SJCRH30 (cell line): ENCODE results near the gene EFNB3. TPM values are rescaled to one million over a fixed set of nuclear protein-coding genes. Genes with fewer than 3 reads are reported as not detected.

ENCODE experiments used
- DNase-seq, 2 experiments: peaks; one replicate each; pipeline ENCODE4 v3.0.0-alpha.2; 2015 to 2020
- H3K27ac ChIP-seq: fragments of 250-450 bp; sonication (Bioruptor Pico); 2 replicates; pipeline ENCODE4 v1.5.1; 2020; ENCODE audit warnings: mild to moderate bottlenecking, moderate library complexity
- H3K27me3 ChIP-seq: fragments of 250-450 bp; sonication (Bioruptor Pico); 2 replicates; pipeline ENCODE4 v1.5.1; 2020; ENCODE audit warnings: mild to moderate bottlenecking, moderate library complexity
- H3K36me3 ChIP-seq: fragments of 250-450 bp; sonication (Bioruptor Pico); 2 replicates; pipeline ENCODE4 v1.5.1; 2020; ENCODE audit warnings: mild to moderate bottlenecking, moderate library complexity
- H3K4me1 ChIP-seq: fragments of 250-450 bp; sonication (Bioruptor Pico); 2 replicates; pipeline ENCODE4 v1.5.1; 2020; ENCODE audit warnings: mild to moderate bottlenecking, moderate library complexity
- H3K4me3 ChIP-seq: fragments of 250-450 bp; sonication (Bioruptor Pico); 2 replicates; pipeline ENCODE4 v1.5.1; 2020; ENCODE audit warnings: mild to moderate bottlenecking, moderate library complexity
- H3K9me3 ChIP-seq: fragments of 250-450 bp; sonication (Bioruptor Pico); replicated peaks from 2 replicates; pipeline ENCODE4 v1.5.1; 2020; ENCODE audit warnings: mild to moderate bottlenecking, moderate library complexity
- total RNA-seq: library from RNA; depleted of rRNA; stranded (reverse); fragments of >200 nt; shearing (Covaris generic); gene quantifications from 2 replicates; pipeline ENCODE4 v1.2.3, GENCODE V29; 2014

Gene EFNB3
- total RNA-seq, 1 experiment from 2014 or later, result 4.1 TPM

GRCh38 chr17:7687072-7687907 is 17.7 kb upstream of the EFNB3 start, which contains the start of gene TP53:
Gene TP53 (minus strand): TSS chr17:7687490. CDS start chr17:7676594, 10,896 bp downstream.
- peaks cover 5% of the 10 kb centered on the region for H3K36me3 ChIP-seq
- H3K4me3 ChIP-seq, result peak within 1 kb of the TSS; percentile 94
- no peaks in the 10 kb centered on the region for H3K9me3 ChIP-seq
- H3K4me1 ChIP-seq, result peaks cover 8% of the 10 kb centered on the region; the same call in 1 of the 2 replicates
- no peaks in the 10 kb centered on the region for H3K27me3 ChIP-seq
- DNase-seq, result peak; percentile 88 to 91
- H3K27ac ChIP-seq, result peak within 1 kb of the TSS; percentile 100

GRCh38 chr17:7687908-7688807 is 16.8 kb upstream of the EFNB3 start, which contains the start of gene WRAP53:
Gene WRAP53 (plus strand): TSS chr17:7688477. CDS start chr17:7688649, 172 bp downstream.
- peak within 1 kb of the TSS; percentile 100 for H3K27ac ChIP-seq
- DNase-seq, result peak; percentile 94 to 96

GRCh38 chr17:7688808-7689316 is 16.1 kb upstream of the EFNB3 start:
- Histone ChIP-seq H3K9me3 (no peaks in the 10 kb centered on the region), H3K36me3 (peaks cover 5% of the 10 kb centered on the region), H3K4me1 (peaks cover 8% of the 10 kb centered on the region; the same call in 1 of the 2 replicates), H3K4me3 (peak overlapping the region; percentile 94), H3K27me3 (no peaks in the 10 kb centered on the region), H3K27ac (peak overlapping the region; percentile 22; the same call in 1 of the 2 replicates)
- no peak for DNase-seq

More at GRCh38 chr17:7687908-7688807, 16.8 kb upstream of the EFNB3 start, which contains the start of gene WRAP53:
- H3K27me3 ChIP-seq, result no peaks in the 10 kb centered on the region
- peaks cover 8% of the 10 kb centered on the region; the same call in 1 of the 2 replicates for H3K4me1 ChIP-seq
- peaks cover 5% of the 10 kb centered on the region for H3K36me3 ChIP-seq
- no peaks in the 10 kb centered on the region for H3K9me3 ChIP-seq
- peak within 1 kb of the TSS; percentile 94 for H3K4me3 ChIP-seq

DNA sequence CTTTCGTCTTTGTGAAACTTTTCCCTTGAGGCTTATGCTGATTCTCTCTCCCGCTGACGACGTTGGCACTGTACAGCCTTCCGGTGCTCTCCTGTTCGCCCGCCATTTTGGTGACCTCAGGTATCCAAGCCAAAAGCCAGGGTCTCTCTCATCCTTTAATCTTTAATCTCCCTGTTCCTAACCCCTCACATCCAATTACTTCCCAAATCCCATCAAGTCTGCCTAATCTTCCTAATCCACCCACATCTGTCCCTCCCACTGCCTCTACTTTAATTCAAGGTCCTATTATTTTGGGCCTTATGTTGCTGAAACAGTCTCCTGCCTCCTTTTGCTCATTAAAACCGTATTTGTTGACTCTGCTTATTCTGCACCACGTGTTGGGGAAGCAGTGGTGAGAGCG is 9.4 kb upstream of the EFNB3 start:
- Histone ChIP-seq H3K27ac (no peak overlapping the region), H3K36me3 (no peaks in the 10 kb centered on the region), H3K27me3 (no peaks in the 10 kb centered on the region), H3K4me3 (no peak overlapping the region), H3K4me1 (no peaks in the 10 kb centered on the region), H3K9me3 (no peaks in the 10 kb centered on the region)
- no peak for DNase-seq

DNA sequence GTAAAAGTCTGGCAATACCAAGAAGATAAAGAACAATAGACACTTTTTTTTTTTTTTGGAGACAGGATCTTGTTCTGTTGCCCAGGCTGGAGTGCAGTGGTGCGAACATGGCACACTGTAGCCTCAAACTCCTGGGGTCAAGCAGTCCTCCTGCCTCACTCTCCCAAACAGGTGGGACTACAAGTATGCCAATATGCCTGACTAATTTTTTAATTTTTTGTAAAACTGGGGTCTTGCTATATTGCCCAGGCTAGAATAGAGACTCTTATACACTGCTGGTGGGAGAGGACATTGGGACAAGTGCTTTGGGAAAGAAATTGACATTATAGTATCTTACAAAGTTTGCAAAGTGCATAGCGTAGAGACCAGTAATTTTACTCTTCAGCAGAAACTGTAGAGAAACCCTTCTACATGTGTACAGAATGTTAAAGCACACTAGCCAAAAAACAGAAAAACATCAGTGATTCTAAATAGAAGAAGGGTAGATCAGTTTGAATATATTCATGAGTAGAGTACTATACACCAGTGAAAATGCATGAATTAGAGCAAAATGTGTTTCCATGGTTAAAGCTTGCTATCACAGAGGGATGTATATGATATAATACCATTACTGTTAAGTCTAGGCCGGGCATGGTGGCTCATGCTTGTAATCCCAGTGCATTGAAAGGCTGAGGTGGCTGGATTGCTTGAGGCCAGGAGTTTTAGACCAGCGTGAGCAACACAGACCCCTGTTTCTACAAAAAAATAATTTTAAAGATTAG is 7.0 kb upstream of the EFNB3 start:
- H3K27me3 ChIP-seq, result no peaks in the 10 kb centered on the region
- H3K27ac ChIP-seq, result no peak overlapping the region
- H3K36me3 ChIP-seq, result no peaks in the 10 kb centered on the region
- DNase-seq, result no peak
- H3K4me1 ChIP-seq, result no peaks in the 10 kb centered on the region
- H3K4me3 ChIP-seq, result no peak overlapping the region
- no peaks in the 10 kb centered on the region for H3K9me3 ChIP-seq

DNA sequence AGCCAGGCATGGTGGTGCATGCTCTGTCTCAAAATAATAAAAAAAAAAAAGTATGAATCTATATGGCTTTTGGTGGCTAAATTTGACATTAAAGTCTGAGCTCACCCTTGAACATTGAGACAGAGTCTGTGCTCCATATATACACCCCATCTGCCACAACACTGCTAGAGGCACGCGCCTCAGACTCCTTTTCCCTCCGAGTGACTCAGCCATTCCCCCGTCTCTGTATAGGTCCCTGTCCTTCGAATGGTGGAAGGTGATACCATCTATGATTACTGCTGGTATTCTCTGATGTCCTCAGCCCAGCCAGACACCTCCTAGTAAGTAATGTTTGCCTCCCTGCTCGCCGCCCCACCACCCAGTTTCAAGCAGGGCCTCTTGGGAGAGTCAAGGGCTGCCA is 4.5 kb upstream of the EFNB3 start:
- H3K9me3 ChIP-seq, result no peaks in the 10 kb centered on the region
- no peaks in the 10 kb centered on the region for H3K36me3 ChIP-seq
- no peaks in the 10 kb centered on the region for H3K4me1 ChIP-seq
- H3K4me3 ChIP-seq, result no peak overlapping the region
- no peaks in the 10 kb centered on the region for H3K27me3 ChIP-seq
- H3K27ac ChIP-seq, result no peak overlapping the region
- no peak for DNase-seq

DNA sequence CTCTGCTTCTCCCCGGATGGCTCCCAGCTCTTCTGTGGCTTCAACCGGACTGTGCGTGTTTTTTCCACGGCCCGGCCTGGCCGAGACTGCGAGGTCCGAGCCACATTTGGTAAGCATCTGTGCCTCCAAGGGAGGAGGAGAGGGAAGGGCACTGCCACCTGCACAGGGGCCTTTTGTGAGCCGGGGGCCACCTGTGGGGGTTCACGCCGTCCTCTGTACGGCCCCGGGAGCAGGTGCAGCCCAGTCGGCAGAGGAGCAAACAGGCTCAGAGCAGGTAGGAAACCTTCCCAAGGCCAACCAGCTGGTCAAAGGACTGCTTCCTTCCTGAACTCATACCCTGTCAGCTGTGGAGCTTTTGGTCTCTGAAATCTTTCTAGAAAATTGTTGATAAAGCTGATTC is 3.3 kb upstream of the EFNB3 start:
- H3K36me3 ChIP-seq, result no peaks in the 10 kb centered on the region
- no peak overlapping the region for H3K27ac ChIP-seq
- H3K4me1 ChIP-seq, result no peaks in the 10 kb centered on the region
- H3K27me3 ChIP-seq, result no peaks in the 10 kb centered on the region
- no peak overlapping the region for H3K4me3 ChIP-seq
- no peaks in the 10 kb centered on the region for H3K9me3 ChIP-seq
- no peak for DNase-seq

DNA sequence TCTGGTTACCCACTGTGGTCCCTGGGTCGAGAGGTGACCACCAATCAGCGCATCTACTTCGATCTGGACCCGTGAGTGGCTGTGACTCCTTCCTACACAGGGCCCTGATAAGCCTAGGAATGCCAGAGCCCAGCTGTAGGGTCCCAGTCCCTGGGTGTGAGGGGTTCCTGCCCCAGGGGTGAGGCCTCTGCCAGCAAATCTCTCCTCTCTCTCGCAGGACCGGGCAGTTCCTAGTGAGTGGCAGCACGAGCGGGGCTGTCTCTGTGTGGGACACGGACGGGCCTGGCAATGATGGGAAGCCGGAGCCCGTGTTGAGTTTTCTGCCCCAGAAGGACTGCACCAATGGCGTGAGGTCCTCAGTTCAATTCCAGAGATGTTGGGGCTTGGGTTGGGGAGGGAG is 2.2 kb upstream of the EFNB3 start:
- no peak for DNase-seq
- Histone ChIP-seq H3K4me1 (no peaks in the 10 kb centered on the region), H3K36me3 (no peaks in the 10 kb centered on the region), H3K27me3 (no peaks in the 10 kb centered on the region), H3K4me3 (no peak overlapping the region), H3K9me3 (no peaks in the 10 kb centered on the region), H3K27ac (no peak overlapping the region)

DNA sequence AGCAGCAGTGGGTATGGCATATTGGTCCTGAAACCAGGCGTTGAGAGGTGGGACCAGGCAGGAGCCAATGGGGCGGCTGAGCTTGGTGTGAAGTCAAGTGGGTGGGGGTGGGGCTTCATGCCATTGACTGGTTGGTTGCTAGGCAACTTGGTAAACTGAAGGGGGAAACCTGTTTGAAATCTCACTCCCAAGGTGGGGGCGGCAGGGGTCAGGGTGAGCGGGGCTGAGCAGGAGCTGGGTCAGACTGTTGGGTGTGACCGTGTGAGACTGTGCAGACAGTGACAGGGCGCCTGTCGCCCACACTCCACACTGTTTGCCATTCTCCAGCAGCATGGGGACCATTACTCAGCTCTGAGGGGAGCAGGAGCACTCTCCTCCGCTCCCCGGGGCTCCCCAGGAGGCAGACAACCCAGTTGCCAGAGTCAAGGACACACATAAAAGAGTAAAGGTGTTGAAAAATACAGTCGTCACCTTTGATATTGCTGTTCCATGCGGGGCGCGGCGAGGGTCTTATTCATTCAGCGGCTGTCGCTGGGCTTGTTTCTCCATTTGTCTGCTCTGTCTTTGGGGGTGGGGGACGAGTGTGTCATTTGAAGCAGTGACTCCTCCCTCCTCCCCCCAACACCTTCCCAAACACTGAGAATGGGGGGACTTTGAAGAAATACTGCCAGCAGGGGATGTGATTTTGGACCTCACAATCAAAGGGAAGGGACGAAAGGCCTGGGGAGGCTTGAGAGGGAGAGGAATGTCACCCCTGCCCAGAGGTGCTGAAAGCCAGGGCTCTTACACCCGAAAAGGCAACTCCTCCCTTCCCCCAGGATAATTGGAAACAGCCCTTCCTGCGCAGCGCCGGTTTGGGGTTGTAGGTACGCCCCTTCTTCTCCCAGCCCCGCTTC is 1.2 kb upstream of the EFNB3 start:
- no peaks in the 10 kb centered on the region for H3K27me3 ChIP-seq
- no peaks in the 10 kb centered on the region for H3K9me3 ChIP-seq
- no peak overlapping the region for H3K4me3 ChIP-seq
- H3K4me1 ChIP-seq, result no peaks in the 10 kb centered on the region
- no peak overlapping the region for H3K27ac ChIP-seq
- no peaks in the 10 kb centered on the region for H3K36me3 ChIP-seq
- DNase-seq, result peak in 1 of 2 experiments; percentile 29

DNA sequence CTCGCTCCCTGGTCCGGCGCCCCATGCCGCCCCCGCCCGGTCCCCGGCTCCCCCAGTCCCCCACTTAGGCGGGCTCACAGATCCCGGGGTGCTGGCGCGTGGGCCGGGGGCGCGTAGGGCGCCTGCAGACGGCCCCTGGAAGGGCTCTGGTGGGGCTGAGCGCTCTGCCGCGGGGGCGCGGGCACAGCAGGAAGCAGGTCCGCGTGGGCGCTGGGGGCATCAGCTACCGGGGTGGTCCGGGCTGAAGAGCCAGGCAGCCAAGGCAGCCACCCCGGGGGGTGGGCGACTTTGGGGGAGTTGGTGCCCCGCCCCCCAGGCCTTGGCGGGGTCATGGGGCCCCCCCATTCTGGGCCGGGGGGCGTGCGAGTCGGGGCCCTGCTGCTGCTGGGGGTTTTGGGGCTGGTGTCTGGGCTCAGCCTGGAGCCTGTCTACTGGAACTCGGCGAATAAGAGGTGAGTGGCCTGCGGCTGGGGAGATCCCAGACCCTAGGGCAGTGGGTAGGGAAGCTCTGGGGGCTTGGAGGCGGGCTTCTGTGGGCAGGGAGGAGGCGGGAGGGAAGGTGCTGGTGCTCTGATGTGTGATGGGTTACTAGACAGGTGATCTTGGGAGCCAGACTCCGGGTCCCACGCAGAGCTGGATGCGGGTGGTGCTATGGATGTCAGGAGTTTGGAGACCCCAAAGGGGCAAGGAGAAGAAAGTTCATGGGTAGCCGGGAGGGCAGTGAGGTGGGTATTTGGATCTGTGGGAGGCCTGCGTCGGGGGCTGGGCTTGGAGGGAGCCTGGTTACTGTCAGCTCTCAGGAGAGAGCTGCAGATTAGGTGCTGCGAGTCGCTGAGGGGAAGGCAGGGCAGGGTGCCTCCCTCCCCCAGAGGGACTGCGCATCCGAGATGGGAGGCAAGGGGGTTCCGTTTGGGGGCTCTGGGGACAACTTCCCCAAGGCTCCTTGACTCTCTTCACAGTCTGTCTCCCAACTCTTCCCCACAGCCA is 560 bp downstream of the EFNB3 start:
- Histone ChIP-seq H3K9me3 (no peaks in the 10 kb centered on the region), H3K4me1 (no peaks in the 10 kb centered on the region), H3K4me3 (peak overlapping the region; percentile 61), H3K36me3 (no peaks in the 10 kb centered on the region), H3K27ac (no peak overlapping the region), H3K27me3 (no peaks in the 10 kb centered on the region)
- no peak for DNase-seq

- no peaks in the 10 kb centered on the region for H3K27me3 ChIP-seq
- no peak overlapping the region for H3K27ac ChIP-seq
Observed at GRCh38 chr17:7706631-7707354, 1.8 kb downstream of the EFNB3 start.

GRCh38 chr17:7707446-7707845 is 2.4 kb downstream of the EFNB3 start:
- Histone ChIP-seq H3K9me3 (no peaks in the 10 kb centered on the region), H3K36me3 (no peaks in the 10 kb centered on the region), H3K4me3 (no peak overlapping the region), H3K4me1 (no peaks in the 10 kb centered on the region), H3K27ac (no peak overlapping the region), H3K27me3 (no peaks in the 10 kb centered on the region)
- DNase-seq, result no peak

More at GRCh38 chr17:7706631-7707354, 1.8 kb downstream of the EFNB3 start:
- no peaks in the 10 kb centered on the region for H3K4me1 ChIP-seq
- H3K4me3 ChIP-seq, result no peak overlapping the region
- H3K9me3 ChIP-seq, result no peaks in the 10 kb centered on the region
- no peak for DNase-seq
- no peaks in the 10 kb centered on the region for H3K36me3 ChIP-seq
